ENCODE results near the gene MUC20.
"Not testable (repeated sequence)": the region's sequence is repeated elsewhere in the genome, so short reads cannot be mapped to it uniquely, and the experiment has no call there.

Gene MUC20

GRCh38 chr3:195699388-195699771 lies 21.4 kb upstream of the MUC20 start:
- no peak for DNase-seq (ENCODE audit: insufficient read length)
- FAIRE-seq, result no peak
- TF ChIP-seq POLR2AphosphoS5 (IDR thresholded peaks at IDR 0.05; ENCODE audit: low read depth, low read length) (no peak), TAF1 (IDR thresholded peaks at IDR 0.05; ENCODE audit: borderline replicate concordance, low read depth, low read length) (no peak), POLR2A (IDR thresholded peaks at IDR 0.05; ENCODE audit: low read depth, low read length) (no peak)

GRCh38 chr3:195699860-195700259 lies 20.9 kb upstream of the MUC20 start:
- FAIRE-seq (peak; percentile 21), DNase-seq (ENCODE audit: insufficient read length) (no peak)
- TF ChIP-seq TAF1 (IDR thresholded peaks at IDR 0.05; ENCODE audit: borderline replicate concordance, low read depth, low read length), result no peak
- TF ChIP-seq POLR2A (IDR thresholded peaks at IDR 0.05; ENCODE audit: low read depth, low read length), result no peak
- TF ChIP-seq POLR2AphosphoS5 (IDR thresholded peaks at IDR 0.05; ENCODE audit: low read depth, low read length), result no peak

GRCh38 chr3:195700319-195700718 lies 20.5 kb upstream of the MUC20 start:
- TF ChIP-seq POLR2A (IDR thresholded peaks at IDR 0.05; ENCODE audit: low read depth, low read length) (no peak), POLR2AphosphoS5 (IDR thresholded peaks at IDR 0.05; ENCODE audit: low read depth, low read length) (no peak), TAF1 (IDR thresholded peaks at IDR 0.05; ENCODE audit: borderline replicate concordance, low read depth, low read length) (no peak)
- FAIRE-seq (no peak), DNase-seq (ENCODE audit: insufficient read length) (no peak)

- DNase-seq (ENCODE audit: insufficient read length) (no peak), FAIRE-seq (no peak)
- no peak for TF ChIP-seq POLR2A (IDR thresholded peaks at IDR 0.05; ENCODE audit: low read depth, low read length)
- TF ChIP-seq TAF1 (IDR thresholded peaks at IDR 0.05; ENCODE audit: borderline replicate concordance, low read depth, low read length), result no peak
- TF ChIP-seq POLR2AphosphoS5 (IDR thresholded peaks at IDR 0.05; ENCODE audit: low read depth, low read length), result no peak
Measured at GRCh38 chr3:195701042-195701915, 19.5 kb upstream of the MUC20 start.

GRCh38 chr3:195703776-195704175 lies 17.0 kb upstream of the MUC20 start:
- TF ChIP-seq TAF1 (IDR thresholded peaks at IDR 0.05; ENCODE audit: borderline replicate concordance, low read depth, low read length), result no peak
- TF ChIP-seq POLR2A (IDR thresholded peaks at IDR 0.05; ENCODE audit: low read depth, low read length), result no peak
- no peak for TF ChIP-seq POLR2AphosphoS5 (IDR thresholded peaks at IDR 0.05; ENCODE audit: low read depth, low read length)
- FAIRE-seq, result no peak
- no peak for DNase-seq (ENCODE audit: insufficient read length)

GRCh38 chr3:195704433-195704999 lies 16.3 kb upstream of the MUC20 start:
- DNase-seq (ENCODE audit: insufficient read length) (no peak), FAIRE-seq (no peak)
- TF ChIP-seq TAF1 (IDR thresholded peaks at IDR 0.05; ENCODE audit: borderline replicate concordance, low read depth, low read length), result no peak
- TF ChIP-seq POLR2A (IDR thresholded peaks at IDR 0.05; ENCODE audit: low read depth, low read length), result no peak
- TF ChIP-seq POLR2AphosphoS5 (IDR thresholded peaks at IDR 0.05; ENCODE audit: low read depth, low read length), result no peak

GRCh38 chr3:195705081-195705991 lies 15.4 kb upstream of the MUC20 start:
- FAIRE-seq (no peak), DNase-seq (ENCODE audit: insufficient read length) (no peak)
- no peak for TF ChIP-seq POLR2AphosphoS5 (IDR thresholded peaks at IDR 0.05; ENCODE audit: low read depth, low read length)
- TF ChIP-seq TAF1 (IDR thresholded peaks at IDR 0.05; ENCODE audit: borderline replicate concordance, low read depth, low read length), result no peak
- no peak for TF ChIP-seq POLR2A (IDR thresholded peaks at IDR 0.05; ENCODE audit: low read depth, low read length)

GRCh38 chr3:195708061-195708460 lies 12.7 kb upstream of the MUC20 start:
- DNase-seq (ENCODE audit: insufficient read length), result no peak
- TF ChIP-seq TAF1 (IDR thresholded peaks at IDR 0.05; ENCODE audit: borderline replicate concordance, low read depth, low read length) (no peak), POLR2AphosphoS5 (IDR thresholded peaks at IDR 0.05; ENCODE audit: low read depth, low read length) (no peak), POLR2A (IDR thresholded peaks at IDR 0.05; ENCODE audit: low read depth, low read length) (no peak)
- FAIRE-seq, result no peak

GRCh38 chr3:195708626-195709481 lies 11.9 kb upstream of the MUC20 start:
- DNase-seq (ENCODE audit: insufficient read length) (no peak), FAIRE-seq (no peak)
- TF ChIP-seq POLR2AphosphoS5 (IDR thresholded peaks at IDR 0.05; ENCODE audit: low read depth, low read length) (no peak), TAF1 (IDR thresholded peaks at IDR 0.05; ENCODE audit: borderline replicate concordance, low read depth, low read length) (no peak), POLR2A (IDR thresholded peaks at IDR 0.05; ENCODE audit: low read depth, low read length) (no peak)

GRCh38 chr3:195709676-195710085 lies 11.1 kb upstream of the MUC20 start:
- TF ChIP-seq POLR2A (IDR thresholded peaks at IDR 0.05; ENCODE audit: low read depth, low read length), result no peak
- no peak for TF ChIP-seq TAF1 (IDR thresholded peaks at IDR 0.05; ENCODE audit: borderline replicate concordance, low read depth, low read length)
- no peak for TF ChIP-seq POLR2AphosphoS5 (IDR thresholded peaks at IDR 0.05; ENCODE audit: low read depth, low read length)
- no peak for DNase-seq (ENCODE audit: insufficient read length)
- FAIRE-seq, result no peak

GRCh38 chr3:195710126-195710905 lies 10.5 kb upstream of the MUC20 start:
- FAIRE-seq; DNase-seq (ENCODE audit: insufficient read length): not testable (repeated sequence)

- not testable (repeated sequence) for DNase-seq (ENCODE audit: insufficient read length); FAIRE-seq
Measured at GRCh38 chr3:195711091-195711812, 9.5 kb upstream of the MUC20 start.

All from GM12892 (cell line).